Measurements from ENCODE around the gene CRCP.
"Not testable (repeated sequence)": the region's sequence is repeated elsewhere in the genome, so short reads cannot be mapped to it uniquely, and the experiment has no call there.

The CRCP gene

GRCh38 chr7:66162622-66163021, 48.0 kb downstream of the CRCP start:
- no peak for DNase-seq

GRCh38 chr7:66163186-66163610, 48.6 kb downstream of the CRCP start:
- DNase-seq = no peak

- DNase-seq = no peak
Measured at GRCh38 chr7:66164356-66164755, 49.7 kb downstream of the CRCP start.

- DNase-seq = no peak
Measured at GRCh38 chr7:66167773-66168387, 53.2 kb downstream of the CRCP start.

GRCh38 chr7:66169616-66170015, 55.0 kb downstream of the CRCP start:
- DNase-seq = no peak

GRCh38 chr7:66170309-66171231, 55.9 kb downstream of the CRCP start:
- peak; percentile 44 for DNase-seq

GRCh38 chr7:66172536-66173401, 58.1 kb downstream of the CRCP start:
- DNase-seq = not testable (repeated sequence)

- DNase-seq = no peak
Measured at GRCh38 chr7:66173856-66174255, 59.2 kb downstream of the CRCP start.

GRCh38 chr7:66175006-66175405, 60.4 kb downstream of the CRCP start:
- DNase-seq = not testable (repeated sequence)

- DNase-seq = no peak
Measured at GRCh38 chr7:66176914-66177313, 62.3 kb downstream of the CRCP start.

- no peak for DNase-seq
Measured at GRCh38 chr7:66178258-66178657, 63.6 kb downstream of the CRCP start.

GRCh38 chr7:66181329-66181728, 66.7 kb downstream of the CRCP start:
- no peak for DNase-seq

- DNase-seq = no peak
Measured at GRCh38 chr7:66181845-66182244, 67.2 kb downstream of the CRCP start.

- DNase-seq = no peak
Measured at GRCh38 chr7:66182920-66183319, 68.3 kb downstream of the CRCP start.

GRCh38 chr7:66183700-66184099, 69.1 kb downstream of the CRCP start:
- no peak for DNase-seq

GRCh38 chr7:66185680-66186187, 71.1 kb downstream of the CRCP start:
- no peak for DNase-seq

GRCh38 chr7:66186991-66187390, 72.3 kb downstream of the CRCP start:
- DNase-seq = no peak

GRCh38 chr7:66187905-66188304, 73.3 kb downstream of the CRCP start:
- peak; percentile 82 for DNase-seq

- no peak for DNase-seq
Measured at GRCh38 chr7:66188645-66189044, 74.0 kb downstream of the CRCP start.

- DNase-seq = no peak
Measured at GRCh38 chr7:66189695-66190503, 75.3 kb downstream of the CRCP start.

- DNase-seq = no peak
Measured at GRCh38 chr7:66190504-66190857, 75.8 kb downstream of the CRCP start.

GRCh38 chr7:66193146-66193725, 78.6 kb downstream of the CRCP start:
- no peak for DNase-seq
